Activated T-cell treated with anti-CD3 and anti-CD28 coated beads for 24 hours (primary cell): Measurements from ENCODE around the gene MAGI1.
"Not testable (repeated sequence)": the region's sequence is repeated elsewhere in the genome, so short reads cannot be mapped to it uniquely, and the experiment has no call there.

Experiments
- DNase-seq: peaks from one replicate; pipeline ENCODE4 v3.0.0-alpha.2; 2020; ENCODE audit warnings: low read depth

MAGI1 gene

DNA sequence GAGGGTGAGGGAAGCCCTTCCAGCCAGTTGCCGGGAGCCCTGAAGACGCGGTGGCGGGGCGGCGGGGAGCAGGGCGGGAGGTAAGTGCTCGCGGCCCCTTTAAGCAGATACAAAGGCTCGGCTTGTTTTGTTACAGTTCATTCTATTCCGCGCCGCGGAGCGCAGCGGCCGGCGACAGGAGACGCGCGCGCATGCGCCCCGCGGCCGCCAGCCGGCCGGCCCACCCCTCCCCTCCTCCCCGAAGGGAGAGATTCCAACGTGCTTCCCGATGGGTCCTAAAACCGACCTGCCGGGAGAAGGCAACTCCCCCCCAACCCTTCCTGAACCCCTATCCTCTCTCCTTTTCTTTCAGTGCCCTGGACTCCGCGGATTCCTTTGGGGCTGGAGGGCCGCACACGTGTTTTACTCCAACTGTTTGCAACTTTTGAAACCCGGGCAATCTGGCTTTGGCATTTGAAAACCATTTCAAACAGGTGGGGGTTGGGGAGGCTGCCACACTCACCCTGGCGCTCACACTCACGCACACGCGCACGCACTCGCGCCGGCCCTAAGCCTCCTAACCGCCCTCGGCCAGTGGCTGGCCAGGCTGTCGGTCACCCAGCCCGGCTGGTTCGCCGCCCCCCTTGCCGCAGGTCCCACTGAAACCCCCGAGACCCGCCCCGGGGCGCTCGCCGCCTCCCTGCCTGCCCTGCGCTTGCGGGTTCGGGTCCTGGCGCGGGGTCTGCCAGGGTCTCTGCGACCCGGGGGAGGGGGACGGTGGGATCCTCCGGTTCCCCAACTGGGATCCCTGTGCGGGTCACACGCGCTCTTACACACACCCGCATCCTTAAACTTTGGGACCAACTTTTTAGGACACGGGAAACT is at the start of gene MAGI1:
MAGI1 (minus strand) TSS at position 193 of the 864 bp plus-strand sequence. CDS start 610 bp downstream, outside the sequence.
- peak; percentile 27 for DNase-seq

DNA sequence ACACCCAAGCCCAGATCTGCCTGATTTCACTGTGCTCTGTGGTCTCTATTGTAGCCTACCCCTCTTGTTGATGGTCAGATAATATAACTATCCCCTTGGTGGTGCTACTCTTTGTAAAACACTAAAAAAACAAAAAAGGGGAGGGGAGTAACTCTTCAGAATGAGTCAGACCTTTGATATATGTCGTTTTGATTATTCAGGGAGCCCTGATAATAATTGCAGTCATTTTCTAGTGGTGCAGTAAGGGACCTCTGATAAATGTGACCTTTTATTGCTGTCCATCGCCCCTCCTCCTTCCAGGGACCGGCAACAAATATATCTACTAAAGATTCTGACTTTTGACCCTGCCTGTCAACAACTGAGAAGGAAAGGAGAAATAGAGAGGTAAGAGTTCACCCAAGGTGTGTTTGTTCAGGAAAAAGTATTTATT is 45.1 kb upstream of the MAGI1 start:
- no peak for DNase-seq

DNA sequence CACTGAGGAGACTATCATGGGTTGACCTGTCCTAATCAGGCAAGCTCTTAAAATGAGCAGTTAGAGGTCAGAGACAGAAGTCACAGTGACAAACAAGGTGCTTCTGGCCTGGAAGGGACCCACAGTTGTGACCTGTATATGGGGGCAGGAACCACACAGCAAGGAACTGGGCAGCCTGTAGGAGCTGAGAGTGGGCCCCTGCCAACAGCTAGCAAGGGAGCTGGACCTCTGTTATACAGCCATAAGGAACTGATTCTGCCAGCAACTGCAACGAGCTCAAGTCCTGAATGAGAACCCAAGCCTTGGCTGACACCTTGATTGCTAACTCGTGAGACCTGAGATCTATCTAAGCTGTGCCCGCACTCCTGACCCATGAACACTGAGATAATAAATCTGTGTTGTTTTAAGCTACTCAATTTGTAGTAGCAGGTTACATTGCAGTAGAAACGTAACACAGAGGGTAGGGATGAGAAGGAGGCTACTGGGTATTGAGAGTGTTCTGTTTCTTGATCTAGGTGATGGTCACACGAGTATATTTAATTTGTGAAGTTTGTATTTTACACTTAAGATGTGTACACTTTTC is 44.5 kb upstream of the MAGI1 start:
- DNase-seq = no peak

DNA sequence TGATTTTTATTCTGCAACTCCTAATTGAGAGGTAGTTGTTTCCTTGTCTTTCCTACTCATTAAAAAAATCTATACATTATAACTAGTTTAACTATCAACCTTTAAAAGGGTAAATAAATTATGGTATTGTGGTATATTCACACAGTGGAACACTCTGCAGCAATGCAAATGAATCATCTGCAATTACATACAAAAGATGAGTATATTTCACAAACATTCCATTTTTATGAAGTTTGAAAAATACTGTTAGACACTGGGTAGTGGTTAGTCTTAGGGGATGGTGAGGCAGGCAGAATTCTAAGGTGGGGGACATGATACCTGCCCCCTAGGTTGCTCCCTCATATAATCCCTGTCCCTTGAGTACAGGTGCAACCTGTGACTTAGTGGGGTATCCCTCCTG is 44.0 kb upstream of the MAGI1 start:
- no peak for DNase-seq

DNA sequence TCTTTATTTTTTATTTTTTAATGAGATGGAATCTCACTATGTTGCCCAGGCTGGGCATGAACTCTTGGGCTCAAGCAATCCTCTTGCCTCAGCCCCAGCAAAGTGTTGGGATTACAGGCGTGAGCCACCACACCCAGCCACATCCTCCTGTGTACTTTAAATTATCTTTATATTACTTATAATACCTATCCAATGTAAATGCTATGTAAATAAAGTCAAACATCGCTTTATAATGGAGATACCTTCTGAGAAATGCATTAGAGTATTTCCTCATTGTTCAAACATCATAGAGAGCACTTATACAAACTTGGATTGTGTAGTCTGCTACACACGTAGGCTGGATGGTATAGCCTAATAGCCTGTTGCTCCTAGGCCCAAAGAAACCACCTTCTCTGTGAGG is 41.4 kb upstream of the MAGI1 start:
- DNase-seq = no peak

DNA sequence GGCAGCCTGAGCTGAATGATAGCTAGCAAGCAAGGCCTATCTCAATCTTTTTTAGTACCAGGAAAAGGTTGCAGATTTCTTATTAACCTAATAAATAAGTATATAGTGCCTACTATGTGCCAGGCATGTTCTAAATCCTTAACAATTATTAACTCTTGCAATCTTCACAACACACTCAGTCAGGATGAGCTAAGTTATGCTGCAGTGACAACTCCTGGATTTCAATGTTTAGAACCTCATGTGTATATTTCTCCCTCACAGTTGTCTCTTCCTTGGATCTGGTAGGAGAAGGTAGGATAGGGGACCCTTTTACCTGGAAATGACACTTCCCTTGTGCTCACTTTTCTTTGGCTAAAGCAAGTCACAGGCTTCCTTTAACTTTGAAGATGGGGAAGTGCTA is 39.3 kb upstream of the MAGI1 start:
- no peak for DNase-seq

DNA sequence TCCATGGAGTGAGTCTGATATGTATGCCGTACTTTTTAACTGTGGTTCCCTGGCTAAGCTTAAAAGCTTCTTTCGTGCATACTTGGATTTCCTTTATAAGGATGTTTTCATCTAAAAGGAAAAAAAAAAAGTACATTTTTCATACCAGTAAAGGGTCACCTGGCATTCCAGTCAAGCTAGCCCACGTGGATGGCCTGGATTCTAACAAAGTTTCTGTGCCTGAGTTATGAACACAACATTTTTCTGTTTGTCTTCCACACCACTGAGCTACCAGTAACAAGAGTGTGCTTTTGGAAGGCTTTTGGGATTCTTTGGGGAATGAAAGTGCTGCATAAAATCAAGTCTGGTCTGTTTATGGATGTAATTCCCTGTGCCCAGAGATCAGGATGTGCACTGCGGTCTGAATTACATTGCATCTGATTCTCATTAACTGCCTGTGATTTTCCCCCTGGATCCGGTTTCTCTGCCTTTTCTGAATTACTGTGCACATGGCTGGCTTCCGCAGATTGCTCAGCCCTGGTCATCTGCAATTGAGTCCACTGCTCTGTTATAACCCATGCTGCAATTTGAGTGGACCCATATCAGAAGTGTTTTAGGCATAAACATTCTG is 38.2 kb upstream of the MAGI1 start:
- no peak for DNase-seq

DNA sequence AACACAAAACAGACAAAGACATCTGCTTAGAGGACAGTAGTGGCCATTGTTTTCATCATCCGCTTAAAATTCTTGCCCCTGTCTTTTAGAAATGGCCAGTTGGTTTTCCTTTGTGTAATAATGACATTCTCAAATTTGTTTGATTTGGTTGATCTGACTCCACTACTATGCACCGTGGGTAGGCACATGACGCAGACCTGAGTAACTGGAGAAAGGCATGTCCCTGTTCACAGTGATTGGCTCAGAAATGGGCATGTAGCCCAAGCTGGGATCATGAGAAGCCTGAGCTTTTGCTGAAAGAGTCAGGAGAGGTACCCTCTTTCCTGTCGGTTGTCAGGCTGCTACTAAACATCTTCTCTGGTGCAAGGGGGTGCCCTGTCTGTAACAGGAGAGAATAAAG is 36.6 kb upstream of the MAGI1 start:
- no peak for DNase-seq

DNA sequence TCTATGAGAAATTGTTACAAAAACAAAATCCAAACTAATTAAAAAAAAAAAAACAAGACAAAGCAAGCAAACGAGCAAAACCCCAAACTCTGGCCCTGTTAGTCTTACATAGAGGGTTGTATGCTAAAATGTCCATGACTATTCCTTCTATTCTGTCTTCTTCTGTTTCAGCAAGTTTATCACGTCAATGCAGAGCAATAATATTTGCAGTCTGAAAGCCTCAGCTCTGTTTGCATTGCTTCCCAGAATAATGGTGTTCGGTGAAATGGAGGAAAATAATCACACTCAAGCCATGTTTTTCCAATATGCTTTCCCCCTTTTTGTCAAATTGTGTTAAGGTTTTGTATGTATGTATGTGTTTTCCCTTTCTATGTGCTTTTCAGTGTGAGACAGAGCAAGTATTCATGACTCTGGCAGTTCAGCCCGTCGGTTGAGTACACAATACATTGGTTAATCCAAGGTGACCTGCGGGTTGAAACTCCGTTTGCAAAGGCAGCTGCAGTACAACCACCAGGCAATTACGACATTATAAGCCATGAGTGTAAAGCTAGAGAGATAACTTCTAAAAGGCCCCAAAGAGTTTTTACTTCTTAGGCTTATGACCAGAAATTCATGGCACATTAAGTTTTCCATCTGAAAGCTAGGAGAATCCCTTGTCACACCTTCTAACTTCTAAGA is 34.9 kb upstream of the MAGI1 start:
- DNase-seq = no peak

DNA sequence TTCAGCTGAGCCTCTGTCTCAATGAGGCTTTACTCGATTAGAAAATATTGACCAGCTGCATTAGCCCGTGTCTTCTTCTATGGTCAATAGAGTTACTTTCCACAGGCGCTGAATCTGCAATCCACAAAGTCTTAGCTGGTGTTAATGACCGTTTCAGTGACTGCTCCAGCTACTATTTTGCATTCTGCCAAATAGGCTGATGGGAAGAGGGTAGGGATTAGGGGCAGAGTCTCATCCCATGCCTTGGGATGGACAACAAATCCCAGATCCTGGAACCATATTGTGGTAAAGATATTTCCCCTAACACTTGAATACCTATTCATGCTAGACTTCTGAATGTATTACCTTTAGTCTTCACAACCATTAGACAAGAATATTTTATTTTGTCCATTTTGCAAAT is 29.5 kb upstream of the MAGI1 start:
- no peak for DNase-seq

DNA sequence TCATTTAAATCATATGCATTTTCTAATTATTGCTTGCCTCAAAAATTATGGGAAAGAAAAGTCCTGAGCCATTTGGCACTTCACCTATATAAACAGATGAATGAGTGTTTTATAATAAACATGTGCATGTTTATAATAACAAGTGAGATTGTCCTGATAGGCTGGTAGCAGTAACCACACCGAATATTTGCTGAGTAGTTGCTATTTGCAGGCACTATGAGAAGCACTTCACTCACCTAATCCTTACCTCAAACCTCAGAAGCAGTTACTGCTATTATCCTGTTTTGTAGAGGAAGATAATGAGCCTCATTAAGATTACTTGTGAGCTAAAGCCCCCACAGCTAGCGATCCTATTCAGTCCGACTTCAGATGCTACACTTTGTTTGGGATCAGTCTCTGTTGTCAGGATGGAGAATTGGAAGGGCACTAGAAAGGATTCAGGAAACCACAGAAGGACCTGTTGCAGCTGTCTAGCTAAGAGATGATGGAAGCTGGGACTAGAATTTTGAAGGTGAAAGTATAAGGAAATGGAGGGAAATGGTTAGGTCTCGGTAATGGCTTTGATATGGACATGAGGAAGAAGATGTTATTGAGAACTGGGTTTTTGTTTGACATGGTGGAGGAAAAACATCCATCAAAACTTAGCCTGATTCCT is 28.4 kb upstream of the MAGI1 start:
- DNase-seq = no peak

DNA sequence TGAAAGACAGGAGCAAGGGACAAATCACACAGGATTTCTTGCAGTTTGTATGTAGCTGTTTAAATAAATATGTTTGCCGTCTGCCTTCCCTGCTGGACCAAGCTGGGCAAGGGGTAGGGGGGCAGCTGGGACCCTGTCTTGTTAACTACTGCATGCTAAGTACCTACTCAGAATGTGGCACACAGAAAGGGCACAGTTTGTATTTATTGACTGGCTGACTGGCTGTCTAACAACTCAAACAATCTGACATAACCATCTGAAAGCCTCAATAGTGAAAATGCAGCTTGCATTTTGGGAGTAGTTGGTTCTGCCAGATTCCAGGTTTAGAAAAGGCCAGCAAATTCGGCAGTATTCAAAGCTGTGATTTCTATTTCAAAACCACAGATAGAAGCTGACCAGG is 16.6 kb upstream of the MAGI1 start:
- DNase-seq = no peak

DNA sequence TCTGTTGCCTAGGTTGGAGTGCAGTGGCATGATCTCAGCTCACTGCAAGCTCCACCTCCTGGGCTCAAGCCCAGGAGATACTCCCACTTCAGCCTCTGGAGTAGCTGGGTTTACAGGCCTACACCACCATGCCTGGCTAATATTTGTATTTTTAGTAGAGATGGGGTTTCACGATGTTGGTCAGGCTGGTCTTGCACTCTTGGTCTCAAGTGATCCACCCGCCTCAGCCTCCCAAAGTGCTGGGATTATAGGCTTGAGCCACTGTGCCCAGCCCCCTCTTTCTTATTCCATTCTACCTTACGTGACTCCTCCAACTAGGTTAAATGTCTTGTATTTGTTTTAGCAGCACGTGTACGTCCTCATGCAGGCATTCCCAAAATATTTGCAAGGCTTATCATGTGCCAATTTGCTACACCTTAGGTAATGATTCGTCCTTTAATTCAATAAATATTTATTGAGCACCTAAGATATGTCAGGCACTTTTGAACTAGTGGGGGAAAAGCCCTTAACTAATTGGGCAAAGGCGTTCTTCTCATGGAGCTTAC is 14.9 kb upstream of the MAGI1 start:
- DNase-seq = no peak

DNA sequence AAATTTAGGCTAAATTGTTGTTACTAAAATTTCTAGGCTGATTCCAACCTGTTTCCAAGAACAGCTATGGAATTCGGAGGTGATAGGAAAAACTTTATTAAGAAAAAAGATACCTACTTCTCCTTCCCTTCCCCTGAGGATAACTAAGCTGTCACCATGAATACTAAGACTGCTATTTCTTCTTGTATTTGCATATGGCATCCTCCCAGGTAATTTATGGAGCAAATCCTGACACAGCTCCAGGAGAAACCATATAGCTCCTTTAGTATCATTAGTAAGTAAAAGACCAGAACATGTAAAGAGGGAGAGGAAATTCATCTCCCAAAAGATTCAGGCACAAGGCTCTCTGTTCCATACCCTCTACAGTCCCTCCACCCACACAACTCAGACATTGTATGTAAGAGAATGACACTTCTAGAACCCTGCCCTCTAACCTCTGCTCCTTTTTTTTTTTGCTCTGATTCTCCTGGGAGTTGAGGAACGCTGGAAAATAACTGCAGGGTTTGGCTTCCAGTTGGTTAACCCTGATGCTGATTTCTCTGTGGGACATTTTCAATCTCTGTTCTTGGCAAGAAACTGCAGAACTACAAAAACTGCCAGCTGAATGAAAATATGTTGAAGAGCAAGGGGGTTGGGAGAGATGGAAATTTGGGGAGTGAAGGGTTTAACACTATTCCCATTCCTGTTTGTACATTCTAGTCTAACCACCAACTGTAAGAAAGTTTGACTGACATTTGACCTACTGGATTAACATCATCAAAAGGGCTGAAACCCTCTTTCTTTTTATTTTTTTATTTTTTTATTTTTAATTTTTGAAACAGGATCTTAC is 14.2 kb upstream of the MAGI1 start:
- DNase-seq = no peak

DNA sequence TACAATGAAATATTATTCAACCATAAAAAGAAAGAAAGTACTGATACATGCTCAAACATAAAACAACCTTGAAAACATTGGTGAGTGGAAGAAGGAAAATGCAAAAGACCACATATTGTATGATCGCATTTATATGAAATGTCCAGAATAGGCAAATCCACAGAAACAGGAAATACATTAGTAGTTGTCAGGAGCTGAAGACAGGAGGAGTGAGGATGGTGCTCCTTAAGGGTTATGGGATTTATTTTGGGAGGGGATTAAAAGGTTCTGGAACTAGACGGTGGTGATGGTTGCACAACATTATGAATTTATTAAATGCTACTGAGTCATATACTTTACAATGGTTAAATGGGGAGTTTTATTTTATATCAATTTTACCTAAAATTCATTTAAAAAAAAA is 12.1 kb upstream of the MAGI1 start:
- DNase-seq = no peak

DNA sequence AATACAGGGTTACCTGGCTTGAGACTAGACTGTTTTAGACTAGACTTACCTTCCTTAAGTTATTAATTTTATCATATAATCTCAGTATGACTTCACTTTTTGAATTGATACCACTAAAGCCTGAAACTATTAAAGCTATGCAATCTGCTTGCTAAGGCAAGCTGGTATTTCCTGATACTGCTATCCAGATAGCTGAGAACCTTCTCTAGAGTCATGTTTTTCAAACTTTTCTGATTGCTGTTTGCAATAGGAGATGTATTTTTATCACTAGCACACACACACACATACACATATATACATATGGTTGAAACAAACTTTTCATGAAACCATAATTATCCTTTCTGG is 9.3 kb upstream of the MAGI1 start:
- DNase-seq = no peak

DNA sequence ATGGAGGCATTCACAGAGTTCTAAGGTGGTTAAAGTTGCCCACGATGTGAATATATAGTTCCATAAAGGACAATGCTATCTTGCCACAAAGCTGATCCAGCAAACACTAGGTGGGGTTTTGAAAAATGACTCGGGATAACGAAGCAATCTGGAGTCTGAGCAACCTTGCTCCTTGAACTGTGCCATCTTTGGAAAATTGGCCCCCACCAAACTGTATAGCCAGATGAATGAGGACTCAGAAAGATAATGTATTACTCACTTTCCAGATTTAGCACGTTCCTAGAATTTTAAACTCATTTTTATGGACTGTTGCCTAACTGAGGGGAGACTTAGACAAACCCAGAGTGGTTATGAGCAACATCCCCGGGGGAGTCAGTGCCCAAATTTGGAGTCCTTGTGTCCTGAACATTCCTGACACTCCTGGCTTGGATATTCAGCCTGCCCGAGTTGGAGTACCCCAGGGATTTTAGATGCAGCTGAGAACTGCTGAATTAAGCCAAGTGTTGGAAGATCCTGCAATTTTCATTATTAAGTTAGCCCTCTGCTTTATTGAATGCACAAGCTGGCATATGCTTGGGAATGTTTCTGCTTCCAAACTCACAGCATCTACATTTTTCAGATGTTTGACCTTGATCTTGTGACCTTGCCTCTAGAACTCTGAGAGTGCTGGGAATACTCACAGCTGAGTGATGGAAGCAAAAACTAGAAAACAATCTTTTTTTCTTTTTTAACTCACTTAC is 8.8 kb upstream of the MAGI1 start:
- DNase-seq = no peak

DNA sequence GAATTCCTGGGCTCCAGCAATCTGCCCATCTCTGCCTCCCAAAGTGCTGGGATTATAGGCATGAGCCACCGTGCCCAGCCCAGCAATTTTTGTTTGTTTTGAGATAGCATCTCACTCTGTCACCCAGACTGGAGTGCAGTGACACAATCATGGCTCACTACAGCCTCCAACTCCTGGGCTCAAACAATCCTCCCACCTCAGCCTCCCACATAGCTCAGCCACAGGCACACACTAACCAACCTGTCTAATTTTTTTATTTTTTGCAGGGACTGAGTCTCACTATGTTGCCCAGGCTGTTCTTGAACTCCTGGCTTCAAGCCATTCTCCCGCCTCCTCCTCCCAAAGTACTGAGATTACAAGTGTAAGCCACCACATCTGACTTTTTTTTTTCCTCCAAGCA is 7.6 kb upstream of the MAGI1 start:
- DNase-seq = not testable (repeated sequence)

DNA sequence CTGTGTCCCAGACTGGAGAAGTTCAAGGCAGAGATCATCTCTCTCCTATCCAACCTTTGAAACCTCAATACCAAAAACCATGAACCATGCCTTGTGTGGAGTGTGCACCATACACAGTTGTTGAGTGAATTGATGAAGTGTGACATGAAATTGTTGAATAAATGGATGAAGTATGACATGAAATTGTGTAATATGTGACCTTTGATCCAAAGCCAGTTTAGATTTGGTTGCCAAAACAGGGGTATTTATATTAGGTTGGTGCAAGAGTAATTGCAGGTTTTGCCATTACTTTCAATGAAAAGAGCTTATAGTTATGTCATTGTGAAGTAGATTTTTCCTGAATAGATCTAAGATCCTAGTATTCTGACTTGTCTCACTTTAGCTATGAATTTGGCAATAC is 3.1 kb upstream of the MAGI1 start:
- no peak for DNase-seq

DNA sequence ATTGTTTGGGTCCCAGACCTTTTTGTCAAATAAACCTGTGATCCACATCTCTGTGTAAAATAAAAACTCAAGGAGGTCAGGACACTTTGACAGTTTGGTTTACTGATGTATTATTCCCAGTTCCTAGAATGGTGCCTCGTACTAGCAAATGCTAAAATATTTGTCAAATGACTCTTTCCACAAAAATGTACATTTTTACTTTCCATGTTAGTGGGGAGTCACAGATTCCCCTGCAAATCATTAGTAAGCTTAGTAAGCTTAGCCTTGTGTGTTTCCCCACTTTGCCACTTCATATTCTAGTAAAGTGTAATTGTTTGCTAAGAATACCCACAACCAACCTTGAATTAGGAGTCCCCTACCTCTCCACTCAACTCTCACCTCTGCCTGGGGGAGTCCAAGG is 2.4 kb upstream of the MAGI1 start:
- DNase-seq = no peak

DNA sequence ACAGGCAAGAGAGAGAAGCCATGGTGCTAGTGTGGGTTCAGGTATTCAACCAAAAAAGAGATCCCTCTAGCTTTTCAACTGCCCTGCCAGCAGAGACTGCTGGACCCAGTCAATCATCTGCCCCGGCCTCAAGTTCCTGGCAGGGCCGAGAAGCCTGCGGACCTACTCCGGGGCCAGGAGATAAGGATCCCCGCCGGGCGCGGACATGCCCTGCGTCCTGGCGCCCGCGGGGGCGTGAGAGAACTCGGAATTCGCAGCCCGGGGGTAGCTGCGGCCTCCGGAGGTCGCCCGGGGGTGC is 821 bp upstream of the MAGI1 start:
- DNase-seq = no peak
